Esophagus squamous epithelium (tissue), 4 donors: ENCODE data around the gene NUP50.

Experiments used
- CTCF ChIP-seq, 6 experiments: fragments of 450-650 bp in 4 of 6; fragments of 200-600 bp in 2 of 6; sonication (generic) in 2 of 6; IDR thresholded peaks; one replicate each; pipeline ENCODE4 v1.5.1; 2016 to 2019; ENCODE audit warnings: antibody characterized with exemption in 6 of 6, mild to moderate bottlenecking in 4 of 6, moderate library complexity in 4 of 6
- POLR2A ChIP-seq, 4 donors: fragments of 450-650 bp; IDR thresholded peaks; one replicate each; pipeline ENCODE4 v1.6.1; 2017; ENCODE audit warnings: antibody characterized with exemption in 4 of 4, mild to moderate bottlenecking in 4 of 4, moderate library complexity in 3 of 4

- no peak for TF ChIP-seq POLR2A (IDR thresholded peaks at IDR 0.05)
- TF ChIP-seq CTCF (IDR thresholded peaks at IDR 0.05): no peak
These were observed 64.7 kb downstream of the NUP50 start for GRCh38 chr22:45228401-45228754.
